Measurements from ENCODE around the gene ANXA3. TPM values are rescaled to one million over a fixed set of nuclear protein-coding genes. Genes with fewer than 3 reads are reported as not detected.

Gene ANXA3
- total and polyA plus RNA-seq, 2 donors (not counting 3 experiments of a cell fraction or from before 2014, with no cell fraction given) = 52.9 to 78.4 TPM

DNA sequence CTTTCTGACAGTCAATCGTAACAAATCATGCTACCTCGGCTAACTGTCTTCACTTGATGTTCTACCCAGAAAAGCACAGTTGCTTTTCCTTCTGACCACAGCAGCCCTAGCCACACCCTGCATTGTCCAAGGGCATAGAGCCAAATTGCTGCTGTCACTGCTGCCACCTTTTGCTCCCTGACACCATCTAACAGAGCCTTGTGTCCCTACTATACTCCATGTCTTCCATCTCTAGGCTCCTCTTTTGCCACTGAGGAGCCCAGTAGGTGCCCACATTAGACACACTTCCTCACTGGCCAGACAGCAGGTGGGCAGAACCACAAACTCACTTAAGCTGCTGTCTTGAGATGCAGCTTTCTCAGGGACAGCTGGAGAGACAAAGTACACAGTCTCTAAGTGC lies 91.4 kb downstream of the ANXA3 start:
- CTCF ChIA-PET = interaction anchor here (0.7 to 6.7 kb wide), 8 partner anchors 14 to 221 kb away, joined by 3 to 75 read pairs (median 4); partner anchors contain the start of gene BMP2K
- POLR2A ChIA-PET = no interaction called here

GRCh38 chr4:78644063-78644691 lies 92.6 kb downstream of the ANXA3 start:
- peak overlapping the region; percentile 42 for H3K4me2 ChIP-seq (ENCODE audit: insufficient read depth, low read length)
- dilution Hi-C loops (cut with MboI; ENCODE audit: extremely low pct_ligation_motif_present, low sequenced_read_pairs) (no loop called here), intact Hi-C loops (cut with micrococcal nuclease) (loop anchor here (1.0 kb wide), 2 partner anchors 32 to 220 kb away; no protein-coding TSS in a partner anchor)
- POLR2A ChIA-PET = interaction anchor here (1.0 kb wide), 1 partner anchor 132 kb away, joined by 4 read pairs; the partner anchor contains the start of gene BMP2K
- BruUV-seq (replicated peaks) = no TSS peak
- no peaks in the 10 kb centered on the region for H3K27me3 ChIP-seq (ENCODE audit: control insufficient read depth in 2 of 2, insufficient read depth in 2 of 2, low read length in 2 of 2)
- no peaks in the 10 kb centered on the region for H4K20me1 ChIP-seq (replicated peaks; ENCODE audit: control insufficient read depth, extremely low read depth, insufficient read depth, low read length)
- no peak for FAIRE-seq
- TF ChIP-seq MYC (IDR thresholded peaks at IDR 0.05; ENCODE audit: low read depth, low read length) (no peak), EZH2 (IDR thresholded peaks at IDR 0.05; ENCODE audit: borderline replicate concordance, low read depth, low read length, severe bottlenecking) (no peak), POLR2A (IDR thresholded peaks at IDR 0.05; ENCODE audit: low read depth, low read length) (no peak), GATA2 (IDR thresholded peaks at IDR 0.05; ENCODE audit: insufficient read depth, insufficient read length, low read depth, low read length) (no peak), FOS (IDR thresholded peaks at IDR 0.05; ENCODE audit: borderline replicate concordance, insufficient read depth, low read length) (no peak), JUN (IDR thresholded peaks at IDR 0.05; ENCODE audit: borderline replicate concordance, insufficient read depth, insufficient read length, low read depth) (no peak), POLR2AphosphoS5 (IDR thresholded peaks at IDR 0.05; ENCODE audit: insufficient read depth, low read depth, low read length) (no peak)
- TF ChIP-seq, protein P1, sequence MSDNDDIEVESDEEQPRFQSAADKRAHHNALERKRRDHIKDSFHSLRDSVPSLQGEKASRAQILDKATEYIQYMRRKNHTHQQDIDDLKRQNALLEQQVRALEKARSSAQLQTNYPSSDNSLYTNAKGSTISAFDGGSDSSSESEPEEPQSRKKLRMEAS (IDR thresholded peaks at IDR 0.05; ENCODE audit: insufficient read depth, insufficient read length) = no peak
- TF ChIP-seq, protein P2, sequence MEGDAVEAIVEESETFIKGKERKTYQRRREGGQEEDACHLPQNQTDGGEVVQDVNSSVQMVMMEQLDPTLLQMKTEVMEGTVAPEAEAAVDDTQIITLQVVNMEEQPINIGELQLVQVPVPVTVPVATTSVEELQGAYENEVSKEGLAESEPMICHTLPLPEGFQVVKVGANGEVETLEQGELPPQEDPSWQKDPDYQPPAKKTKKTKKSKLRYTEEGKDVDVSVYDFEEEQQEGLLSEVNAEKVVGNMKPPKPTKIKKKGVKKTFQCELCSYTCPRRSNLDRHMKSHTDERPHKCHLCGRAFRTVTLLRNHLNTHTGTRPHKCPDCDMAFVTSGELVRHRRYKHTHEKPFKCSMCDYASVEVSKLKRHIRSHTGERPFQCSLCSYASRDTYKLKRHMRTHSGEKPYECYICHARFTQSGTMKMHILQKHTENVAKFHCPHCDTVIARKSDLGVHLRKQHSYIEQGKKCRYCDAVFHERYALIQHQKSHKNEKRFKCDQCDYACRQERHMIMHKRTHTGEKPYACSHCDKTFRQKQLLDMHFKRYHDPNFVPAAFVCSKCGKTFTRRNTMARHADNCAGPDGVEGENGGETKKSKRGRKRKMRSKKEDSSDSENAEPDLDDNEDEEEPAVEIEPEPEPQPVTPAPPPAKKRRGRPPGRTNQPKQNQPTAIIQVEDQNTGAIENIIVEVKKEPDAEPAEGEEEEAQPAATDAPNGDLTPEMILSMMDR (IDR thresholded peaks at IDR 0.05; ENCODE audit: extremely low read depth in 1 of 2, insufficient read depth in 1 of 2, low read depth in 1 of 2, low read length in 2 of 2) = no peak
- H3K9me3 ChIP-seq (replicated peaks; ENCODE audit: control insufficient read depth, insufficient read depth, low read length) = no peaks in the 10 kb centered on the region
- H3K27ac ChIP-seq (ENCODE audit: insufficient read depth, low read depth, low read length) = peak overlapping the region; percentile 0
- H3K79me2 ChIP-seq (ENCODE audit: control insufficient read depth, insufficient read depth, low read length) = no peaks in the 10 kb centered on the region
- no peak overlapping the region for H3K4me3 ChIP-seq (replicated peaks in 1 of 3; ENCODE audit: insufficient read depth in 1 of 3, low read depth in 1 of 3, low read length in 3 of 3)
- CTCF ChIA-PET = interaction anchor here (0.7 to 6.7 kb wide), 32 partner anchors 10 to 219 kb away, joined by 3 to 75 read pairs (median 4); partner anchors contain the start of gene BMP2K
- H3K9me1 ChIP-seq (replicated peaks; ENCODE audit: control insufficient read depth, extremely low read depth, insufficient read depth, low read length) = no peaks in the 10 kb centered on the region
- H2AFZ ChIP-seq (ENCODE audit: low read depth, low read length) = no peak overlapping the region
- H3K36me3 ChIP-seq (ENCODE audit: control insufficient read depth in 2 of 2, extremely low read depth in 1 of 2, insufficient read depth in 2 of 2, low read length in 2 of 2) = no peaks in the 10 kb centered on the region
- DNase-seq (ENCODE audit: low read depth, low spot score) = no peak
- H3K4me1 ChIP-seq (ENCODE audit: control insufficient read depth, extremely low read depth, insufficient read depth, low read length) = peaks cover 41% of the 10 kb centered on the region
- H3K9ac ChIP-seq (replicated peaks; ENCODE audit: extremely low read depth, insufficient read depth, low read length) = peak overlapping the region; percentile 6

More for the DNA sequence above, 91.4 kb downstream of the ANXA3 start:
- H3K4me2 ChIP-seq (ENCODE audit: insufficient read depth, low read length) = no peak overlapping the region
- H3K79me2 ChIP-seq (ENCODE audit: control insufficient read depth, insufficient read depth, low read length) = no peaks in the 10 kb centered on the region
- TF ChIP-seq GATA2 (IDR thresholded peaks at IDR 0.05; ENCODE audit: insufficient read depth, insufficient read length, low read depth, low read length) (no peak), POLR2A (IDR thresholded peaks at IDR 0.05; ENCODE audit: low read depth, low read length) (no peak), EZH2 (IDR thresholded peaks at IDR 0.05; ENCODE audit: borderline replicate concordance, low read depth, low read length, severe bottlenecking) (no peak), JUN (IDR thresholded peaks at IDR 0.05; ENCODE audit: borderline replicate concordance, insufficient read depth, insufficient read length, low read depth) (no peak)
- TF ChIP-seq, protein P1 (IDR thresholded peaks at IDR 0.05; ENCODE audit: insufficient read depth, insufficient read length) = no peak
- H3K4me3 ChIP-seq (replicated peaks in 1 of 3; ENCODE audit: insufficient read depth in 1 of 3, low read depth in 1 of 3, low read length in 3 of 3) = no peak overlapping the region
- DNase-seq (ENCODE audit: low read depth, low spot score) (no peak), FAIRE-seq (no peak)
- intact Hi-C loops (cut with micrococcal nuclease) (no loop called here), dilution Hi-C loops (cut with MboI; ENCODE audit: extremely low pct_ligation_motif_present, low sequenced_read_pairs) (no loop called here)
- no peak overlapping the region for H3K27ac ChIP-seq (ENCODE audit: insufficient read depth, low read depth, low read length)
- H3K9me3 ChIP-seq (replicated peaks; ENCODE audit: control insufficient read depth, insufficient read depth, low read length) = no peaks in the 10 kb centered on the region
- H3K4me1 ChIP-seq (ENCODE audit: control insufficient read depth, extremely low read depth, insufficient read depth, low read length) = peaks cover 35% of the 10 kb centered on the region
- no peaks in the 10 kb centered on the region for H4K20me1 ChIP-seq (replicated peaks; ENCODE audit: control insufficient read depth, extremely low read depth, insufficient read depth, low read length)
- no TSS peak for BruUV-seq (replicated peaks)
- H3K36me3 ChIP-seq (ENCODE audit: control insufficient read depth in 2 of 2, extremely low read depth in 1 of 2, insufficient read depth in 2 of 2, low read length in 2 of 2) = no peaks in the 10 kb centered on the region
- no peak overlapping the region for H2AFZ ChIP-seq (ENCODE audit: low read depth, low read length)
- no peaks in the 10 kb centered on the region for H3K9me1 ChIP-seq (replicated peaks; ENCODE audit: control insufficient read depth, extremely low read depth, insufficient read depth, low read length)
- no peak overlapping the region for H3K9ac ChIP-seq (replicated peaks; ENCODE audit: extremely low read depth, insufficient read depth, low read length)
- H3K27me3 ChIP-seq (ENCODE audit: control insufficient read depth in 2 of 2, insufficient read depth in 2 of 2, low read length in 2 of 2) = no peaks in the 10 kb centered on the region
